WTC11 (cell line): ENCODE measurements around the gene CHST7.

Experiments used
- ETV6 ChIP-seq: sonication (generic); formaldehyde crosslinking; IDR thresholded peaks from 2 replicates; pipeline ENCODE4 v1.8.1; 2022; ENCODE audit warnings: mild to moderate bottlenecking, missing genetic modification reagents
- NFYB ChIP-seq: sonication (generic); formaldehyde crosslinking; conservative IDR thresholded peaks from 2 replicates; pipeline ENCODE4 v1.8.0; 2022; ENCODE audit warnings: low read depth, missing genetic modification reagents
- SP1 ChIP-seq: sonication (generic); formaldehyde crosslinking; conservative IDR thresholded peaks from 2 replicates; pipeline ENCODE4 v1.8.1; 2022; ENCODE audit warnings: missing genetic modification reagents
- ZNF232 ChIP-seq: sonication (generic); formaldehyde crosslinking; IDR thresholded peaks from 2 replicates; pipeline ENCODE4 v1.8.0; 2022; ENCODE audit warnings: mild to moderate bottlenecking, missing genetic modification reagents
- TF ChIP-seq, protein P1 (sequence below): sonication (generic); formaldehyde crosslinking; IDR thresholded peaks from 2 replicates; pipeline ENCODE4 v1.8.0; 2022; ENCODE audit warnings: mild to moderate bottlenecking, missing genetic modification reagents
- TF ChIP-seq, protein P2 (sequence below): fragments of 200-600 bp; IDR thresholded peaks from 2 replicates; pipeline ENCODE4 v1.8.0; 2022; ENCODE audit warnings: antibody characterized with exemption
- TF ChIP-seq, protein P3 (sequence below): sonication (generic); formaldehyde crosslinking; IDR thresholded peaks from 2 replicates; pipeline ENCODE4 v1.8.0; 2023; ENCODE audit warnings: missing genetic modification reagents
- TF ChIP-seq, protein P4 (sequence below): fragments of 250-450 bp; sonication (Bioruptor Pico); conservative IDR thresholded peaks from 2 replicates; pipeline ENCODE4 v1.9.0; 2021; ENCODE audit warnings: mild to moderate bottlenecking

DNA sequence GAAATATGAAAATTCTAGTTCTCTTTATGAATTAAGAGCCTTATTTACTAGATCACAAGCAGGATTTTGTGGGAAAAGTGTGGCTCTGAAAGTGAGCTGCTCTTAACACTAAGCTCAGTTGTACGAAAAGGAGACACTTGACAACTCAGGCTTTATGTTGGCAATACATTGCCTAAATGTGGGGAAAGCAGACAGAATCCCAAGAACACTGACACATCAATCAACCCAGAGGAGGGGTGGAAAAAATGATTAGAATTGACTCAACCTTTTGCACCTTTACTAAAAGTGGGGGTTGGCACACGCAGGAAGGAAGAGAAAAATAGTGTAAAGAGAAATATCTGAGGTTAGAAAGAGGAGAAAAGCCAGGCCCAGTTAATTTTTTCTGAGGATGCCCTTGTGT is 61.6 kb downstream of the CHST7 start:
- no peak for TF ChIP-seq SP1 (CRISPR knock-in tag)
- TF ChIP-seq, protein P1, sequence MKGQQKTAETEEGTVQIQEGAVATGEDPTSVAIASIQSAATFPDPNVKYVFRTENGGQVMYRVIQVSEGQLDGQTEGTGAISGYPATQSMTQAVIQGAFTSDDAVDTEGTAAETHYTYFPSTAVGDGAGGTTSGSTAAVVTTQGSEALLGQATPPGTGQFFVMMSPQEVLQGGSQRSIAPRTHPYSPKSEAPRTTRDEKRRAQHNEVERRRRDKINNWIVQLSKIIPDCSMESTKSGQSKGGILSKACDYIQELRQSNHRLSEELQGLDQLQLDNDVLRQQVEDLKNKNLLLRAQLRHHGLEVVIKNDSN: no peak
- TF ChIP-seq, protein P2, sequence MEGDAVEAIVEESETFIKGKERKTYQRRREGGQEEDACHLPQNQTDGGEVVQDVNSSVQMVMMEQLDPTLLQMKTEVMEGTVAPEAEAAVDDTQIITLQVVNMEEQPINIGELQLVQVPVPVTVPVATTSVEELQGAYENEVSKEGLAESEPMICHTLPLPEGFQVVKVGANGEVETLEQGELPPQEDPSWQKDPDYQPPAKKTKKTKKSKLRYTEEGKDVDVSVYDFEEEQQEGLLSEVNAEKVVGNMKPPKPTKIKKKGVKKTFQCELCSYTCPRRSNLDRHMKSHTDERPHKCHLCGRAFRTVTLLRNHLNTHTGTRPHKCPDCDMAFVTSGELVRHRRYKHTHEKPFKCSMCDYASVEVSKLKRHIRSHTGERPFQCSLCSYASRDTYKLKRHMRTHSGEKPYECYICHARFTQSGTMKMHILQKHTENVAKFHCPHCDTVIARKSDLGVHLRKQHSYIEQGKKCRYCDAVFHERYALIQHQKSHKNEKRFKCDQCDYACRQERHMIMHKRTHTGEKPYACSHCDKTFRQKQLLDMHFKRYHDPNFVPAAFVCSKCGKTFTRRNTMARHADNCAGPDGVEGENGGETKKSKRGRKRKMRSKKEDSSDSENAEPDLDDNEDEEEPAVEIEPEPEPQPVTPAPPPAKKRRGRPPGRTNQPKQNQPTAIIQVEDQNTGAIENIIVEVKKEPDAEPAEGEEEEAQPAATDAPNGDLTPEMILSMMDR: no peak
- TF ChIP-seq, protein P3, sequence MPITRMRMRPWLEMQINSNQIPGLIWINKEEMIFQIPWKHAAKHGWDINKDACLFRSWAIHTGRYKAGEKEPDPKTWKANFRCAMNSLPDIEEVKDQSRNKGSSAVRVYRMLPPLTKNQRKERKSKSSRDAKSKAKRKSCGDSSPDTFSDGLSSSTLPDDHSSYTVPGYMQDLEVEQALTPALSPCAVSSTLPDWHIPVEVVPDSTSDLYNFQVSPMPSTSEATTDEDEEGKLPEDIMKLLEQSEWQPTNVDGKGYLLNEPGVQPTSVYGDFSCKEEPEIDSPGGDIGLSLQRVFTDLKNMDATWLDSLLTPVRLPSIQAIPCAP: no peak
- no peak for TF ChIP-seq ETV6 (CRISPR knock-in tag)
- no peak for TF ChIP-seq ZNF232 (CRISPR knock-in tag)
- TF ChIP-seq NFYB (CRISPR knock-in tag): no peak
- TF ChIP-seq, protein P4, sequence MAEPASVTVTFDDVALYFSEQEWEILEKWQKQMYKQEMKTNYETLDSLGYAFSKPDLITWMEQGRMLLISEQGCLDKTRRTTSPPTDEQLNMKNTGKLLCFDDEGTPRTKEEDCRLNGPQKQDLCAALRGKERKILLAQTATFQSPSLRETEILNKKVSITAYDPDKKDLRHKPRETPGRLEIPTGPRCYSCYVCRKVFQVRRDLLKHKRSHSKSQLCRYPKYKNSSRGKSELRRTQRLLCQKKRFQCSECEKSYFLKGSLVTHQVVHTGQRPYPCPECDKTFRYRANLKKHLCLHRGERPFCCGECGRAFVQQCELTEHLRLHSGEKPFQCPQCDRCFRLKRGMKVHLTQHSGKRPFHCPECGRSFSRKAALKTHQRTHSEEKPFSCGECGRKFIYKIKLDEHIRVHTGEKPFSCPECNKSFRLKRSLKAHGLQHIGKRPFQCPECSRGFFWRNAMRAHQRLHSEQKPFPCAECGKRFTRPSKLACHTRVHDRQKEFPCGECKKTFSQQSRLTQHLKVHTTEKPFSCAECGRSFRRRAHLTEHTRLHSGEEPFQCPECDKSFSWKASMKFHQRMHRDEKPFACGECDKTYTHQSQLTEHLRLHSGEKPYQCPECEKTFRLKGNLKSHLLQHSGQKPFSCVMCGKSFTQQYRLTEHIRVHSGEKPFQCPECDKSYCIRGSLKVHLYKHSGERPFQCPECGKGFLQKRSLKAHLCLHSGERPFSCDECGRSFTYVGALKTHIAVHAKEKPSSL: no peak
